Small intestine (tissue), 16 donors: Measurements from ENCODE around the gene PTGES3. TPM values are rescaled to one million over a fixed set of nuclear protein-coding genes. Genes with fewer than 3 reads are reported as not detected.
A peak's percentile ranks its signal among the peaks of the same experiment; 100 is the strongest.
"Not testable (repeated sequence)": the region's sequence is repeated elsewhere in the genome, so short reads cannot be mapped to it uniquely, and the experiment has no call there.

ENCODE experiments used
- DNase-seq, 2 donors: peaks; one replicate each; pipeline versions ENCODE4 v3.0.0 to v3.0.0-alpha.2; 2013
- FAIRE-seq: peaks from 2 replicates; lab custom pipeline; 2012; peaks lifted over from hg19 to GRCh38; lab: Jason Lieb, UNC
- H3K27ac ChIP-seq, 3 donors: one replicate each; pipeline ENCODE4 v1.5.1; 2013; ENCODE audit warnings: low read length in 2 of 3, mild to moderate bottlenecking in 2 of 3, control low read depth in 1 of 3, inconsistent platforms in 1 of 3, low read depth in 1 of 3, moderate library complexity in 1 of 3
- H3K27me3 ChIP-seq, 3 donors: one replicate each; pipeline ENCODE4 v1.6.1; 2013; ENCODE audit warnings: low read length in 3 of 3, inconsistent platforms in 1 of 3; ENCODE audit not compliant: control insufficient read depth in 3 of 3, insufficient read depth in 3 of 3
- H3K36me3 ChIP-seq, 3 donors: one replicate each; pipeline ENCODE4 v1.6.1; 2013; ENCODE audit warnings: low read length in 3 of 3, inconsistent platforms in 1 of 3, low read depth in 1 of 3, mild to moderate bottlenecking in 1 of 3, moderate library complexity in 1 of 3; ENCODE audit not compliant: control insufficient read depth in 3 of 3, insufficient read depth in 2 of 3
- H3K4me1 ChIP-seq, 3 donors: one replicate each; pipeline ENCODE4 v1.6.1; 2013; ENCODE audit warnings: low read length in 2 of 3, inconsistent platforms in 1 of 3, low read depth in 1 of 3, mild to moderate bottlenecking in 1 of 3, moderate library complexity in 1 of 3; ENCODE audit not compliant: control insufficient read depth in 3 of 3, insufficient read depth in 2 of 3
- H3K4me3 ChIP-seq, 3 donors: one replicate each; pipeline ENCODE4 v1.5.1; 2013; ENCODE audit warnings: low read length in 3 of 3, control low read depth in 1 of 3, inconsistent platforms in 1 of 3, low read depth in 1 of 3, mild to moderate bottlenecking in 1 of 3, moderate library complexity in 1 of 3
- H3K9me3 ChIP-seq, 2 donors: one replicate each; pipeline ENCODE4 v1.6.1; 2013; ENCODE audit warnings: low read depth in 1 of 2, low read length in 1 of 2; ENCODE audit not compliant: control insufficient read depth in 2 of 2, insufficient read depth in 1 of 2
- WGBS, 3 donors: extraction: QIAGEN DNeasy Blood & Tissue Kit; methylation state at CpG; one replicate each; pipeline ENCODE4 v1.1.7; 2013; 5-methylcytosine and 5-hydroxymethylcytosine counted together
- long read RNA-seq, 10 donors: transcript quantifications; one replicate each; lab custom pipeline, GENCODE V29; 2026
- polyA plus RNA-seq, 4 donors: library from polyadenylated mRNA; stranded (reverse) in 3 of 4; unstranded in 1 of 4; fragments of 200-250 nt in 3 of 4; fragments of 120-200 nt in 1 of 4; gene quantifications; one replicate each; pipeline versions ENCODE4 v1.2.1 to v1.2.3, GENCODE V29; 2013
- donor health status: healthy with polysubstance abuse.
- donor health status: control.
- donor health status: control.
- donor health status: Bipolar disorder and iron deficiency.
- donor health status: healthy.

PTGES3 gene, protein sequence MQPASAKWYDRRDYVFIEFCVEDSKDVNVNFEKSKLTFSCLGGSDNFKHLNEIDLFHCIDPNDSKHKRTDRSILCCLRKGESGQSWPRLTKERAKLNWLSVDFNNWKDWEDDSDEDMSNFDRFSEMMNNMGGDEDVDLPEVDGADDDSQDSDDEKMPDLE
- 100 to 1,000 TPM; 130 to 235 (median 180) TPM for polyA plus RNA-seq
- long read RNA-seq, donor 1, transcript PTGES3-202 (7 exons, 1,547 nt): minor isoform, 7 of 195 reads
- long read RNA-seq, donor 1, transcript PTGES3-201 (8 exons, 1,920 nt): major isoform, 151 of 195 reads
- long read RNA-seq, donor 1, partial matches to known transcripts: 24 of 195 reads
- long read RNA-seq, donor 1, other reads (novel, unspliced or antisense): 10 of 195 reads
- long read RNA-seq, donor 2, transcript PTGES3-201 (8 exons, 1,920 nt): major isoform, 49 of 57 reads
- long read RNA-seq, donor 2, partial matches to known transcripts: 7 of 57 reads
- long read RNA-seq, donor 2, other reads (novel, unspliced or antisense): 0 of 57 reads
- long read RNA-seq, donor 3, transcript PTGES3-201 (8 exons, 1,920 nt): major isoform, 48 of 78 reads
- long read RNA-seq, donor 3, partial matches to known transcripts: 26 of 78 reads
- long read RNA-seq, donor 3, other reads (novel, unspliced or antisense): 0 of 78 reads
- long read RNA-seq, donor 4, partial matches to known transcripts: 0 of 1 reads
- long read RNA-seq, donor 4, other reads (novel, unspliced or antisense): 0 of 1 reads
- long read RNA-seq, donor 5, partial matches to known transcripts: 5 of 9 reads
- long read RNA-seq, donor 5, other reads (novel, unspliced or antisense): 0 of 9 reads
- long read RNA-seq, donor 6, transcript PTGES3-201 (8 exons, 1,920 nt): major isoform, 71 of 94 reads
- long read RNA-seq, donor 6, partial matches to known transcripts: 20 of 94 reads
- long read RNA-seq, donor 6, other reads (novel, unspliced or antisense): 0 of 94 reads
- long read RNA-seq, donor 7: 0 reads
- long read RNA-seq, donor 8, transcript PTGES3-201 (8 exons, 1,920 nt): major isoform, 8 of 9 reads
- long read RNA-seq, donor 8, partial matches to known transcripts: 0 of 9 reads
- long read RNA-seq, donor 8, other reads (novel, unspliced or antisense): 0 of 9 reads
- long read RNA-seq, donor 9, transcript PTGES3-201 (8 exons, 1,920 nt): major isoform, 17 of 22 reads
- long read RNA-seq, donor 9, partial matches to known transcripts: 5 of 22 reads
- long read RNA-seq, donor 9, other reads (novel, unspliced or antisense): 0 of 22 reads
- long read RNA-seq, donor 10, transcript PTGES3-202 (7 exons, 1,547 nt): minor isoform, 6 of 105 reads
- long read RNA-seq, donor 10, transcript PTGES3-201 (8 exons, 1,920 nt): major isoform, 94 of 105 reads
- long read RNA-seq, donor 10, partial matches to known transcripts: 0 of 105 reads
- long read RNA-seq, donor 10, other reads (novel, unspliced or antisense): 5 of 105 reads

DNA sequence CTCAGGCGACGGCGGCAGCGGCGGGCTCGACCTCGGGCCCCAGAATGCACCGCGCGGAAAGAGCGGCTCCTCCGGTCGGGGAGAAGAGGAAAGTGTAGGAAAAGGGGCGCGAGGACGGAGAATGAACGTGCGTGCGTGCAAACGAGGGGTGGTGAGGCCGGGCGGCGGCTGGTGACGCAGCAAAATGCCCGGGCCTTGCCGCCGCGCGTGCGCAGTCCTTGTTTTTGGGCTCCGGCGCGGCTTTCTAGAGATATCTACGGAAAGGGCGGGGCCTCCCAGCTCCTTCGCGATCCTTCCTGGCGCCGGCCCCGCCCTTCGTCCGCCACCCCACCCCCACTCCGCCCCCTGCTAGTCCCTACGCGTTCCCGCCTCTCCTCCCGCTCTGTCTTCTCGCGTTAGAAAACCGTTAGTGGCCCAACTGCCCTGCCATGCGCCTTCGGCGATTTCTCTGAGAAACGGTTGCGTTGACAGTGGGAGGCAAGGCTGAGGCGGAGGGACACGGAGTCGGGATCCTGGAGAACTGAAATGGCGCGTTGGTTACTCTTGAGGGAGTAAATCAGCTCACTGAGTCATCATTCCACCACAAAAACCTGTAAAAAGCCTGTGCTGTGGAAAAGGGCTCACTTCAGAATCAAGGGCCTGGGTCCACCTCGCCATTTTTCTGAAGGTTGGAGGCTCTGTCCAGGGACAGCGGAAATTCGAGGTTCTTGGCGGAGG, at the start of gene PTGES3:
TSS of gene PTGES3 (minus strand) at position 156 of the 717 bp plus-strand sequence. CDS start 285 bp downstream, outside the sequence.
- Histone ChIP-seq H3K4me3 (peak within 1 kb of the TSS; percentile 85 to 91 (median 91)), H3K36me3 (peaks cover 0 to 13% (median 0%) of the 10 kb centered on the region in 3 donors), H3K4me1 (peaks cover 0 to 4% (median 0%) of the 10 kb centered on the region in 3 donors), H3K9me3 (no peaks in the 10 kb centered on the region), H3K27me3 (no peaks in the 10 kb centered on the region), H3K27ac (peak within 1 kb of the TSS; percentile 96 to 100 (median 98))
- 0 to 1% (median 1%) methylated on average over 53 to 64 of the region's 64 CpGs for WGBS, 3 donors
- DNase-seq (peak; percentile 99), FAIRE-seq (no peak)

DNA sequence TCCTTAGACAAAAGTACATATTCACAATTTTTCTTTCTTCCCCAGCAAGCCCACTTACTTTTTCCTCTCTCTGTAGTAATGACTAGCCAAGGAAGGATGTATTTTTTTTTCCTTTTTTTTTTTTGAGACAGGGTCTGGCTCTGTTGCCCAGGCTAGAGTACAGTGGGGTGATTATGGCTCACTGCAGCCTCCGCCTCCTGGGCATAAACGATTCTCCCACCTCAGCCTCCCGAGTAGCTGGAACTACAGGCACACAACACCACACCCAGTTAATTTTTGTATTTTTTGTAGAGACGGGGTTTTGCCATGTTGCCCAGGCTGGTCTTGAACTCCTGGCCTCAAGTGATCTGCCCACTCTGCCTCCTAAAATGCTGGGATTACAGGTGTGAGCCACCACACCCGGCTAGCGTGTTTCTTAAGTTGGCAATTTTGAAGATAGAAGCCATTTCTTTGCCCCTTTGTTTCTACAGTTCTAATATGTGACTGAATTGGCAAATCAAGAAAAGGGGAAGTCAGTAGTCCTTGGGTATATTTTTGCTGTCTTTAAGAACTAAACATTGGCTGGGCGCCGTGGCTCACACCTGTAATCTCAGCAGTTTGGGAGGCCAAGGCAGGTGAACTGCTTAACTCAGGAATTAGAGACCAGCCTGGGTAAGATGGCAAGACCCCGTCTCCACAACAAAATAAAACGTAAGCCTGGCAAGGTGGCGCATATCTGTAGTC, 40.2 kb upstream of the PTGES3 start:
- FAIRE-seq: no peak
- 96% methylated on average over 11 of the region's 11 CpGs for whole genome bisulfite sequencing, 3 donors
- no peak overlapping the region for H3K4me3 ChIP-seq

DNA sequence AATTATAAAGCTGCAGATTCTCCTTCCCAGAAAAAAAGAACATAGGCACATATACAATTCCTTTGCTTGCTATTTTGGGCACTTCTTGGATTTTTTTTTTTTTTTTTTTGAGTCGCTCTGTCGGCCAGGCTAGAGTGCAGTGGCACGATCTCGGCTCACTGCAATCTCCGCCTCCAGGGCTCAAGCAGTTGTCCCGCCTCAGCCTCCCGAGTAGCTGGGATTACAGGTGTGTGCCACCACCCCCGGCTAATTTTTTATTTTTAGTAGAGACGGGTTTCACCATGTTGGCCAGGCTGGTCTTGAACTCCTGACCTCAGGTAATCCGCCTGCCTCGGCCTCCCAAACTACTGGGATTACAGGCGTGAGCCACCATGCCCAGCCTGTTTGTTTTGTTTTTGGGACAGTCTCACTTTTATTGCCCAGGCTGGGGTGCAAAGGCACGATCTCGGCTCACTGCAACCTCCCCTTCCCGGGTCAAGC, 38.2 kb upstream of the PTGES3 start:
- H3K36me3 ChIP-seq: peaks cover under 1 to 26% (median 1%) of the 10 kb centered on the region in 3 donors
- not testable (repeated sequence) for H3K9me3 ChIP-seq, DNase-seq, H3K27me3 ChIP-seq, H3K4me3 ChIP-seq, FAIRE-seq
- 92 to 95% (median 94%) methylated on average over 15 of the region's 15 CpGs for WGBS, 3 donors
- peaks cover 3 to 17% (median 17%) of the 10 kb centered on the region in 3 donors for H3K4me1 ChIP-seq
- H3K27ac ChIP-seq: peak overlapping the region; percentile 75 to 92 (median 82)

More for the DNA sequence above, 40.2 kb upstream of the PTGES3 start:
- Histone ChIP-seq H3K27me3 (no peaks in the 10 kb centered on the region), H3K9me3 (no peaks in the 10 kb centered on the region), H3K36me3 (peaks cover 1 to 21% (median 3%) of the 10 kb centered on the region in 3 donors), H3K27ac (no peak overlapping the region), H3K4me1 (no peaks in the 10 kb centered on the region)
- no peak for DNase-seq

DNA sequence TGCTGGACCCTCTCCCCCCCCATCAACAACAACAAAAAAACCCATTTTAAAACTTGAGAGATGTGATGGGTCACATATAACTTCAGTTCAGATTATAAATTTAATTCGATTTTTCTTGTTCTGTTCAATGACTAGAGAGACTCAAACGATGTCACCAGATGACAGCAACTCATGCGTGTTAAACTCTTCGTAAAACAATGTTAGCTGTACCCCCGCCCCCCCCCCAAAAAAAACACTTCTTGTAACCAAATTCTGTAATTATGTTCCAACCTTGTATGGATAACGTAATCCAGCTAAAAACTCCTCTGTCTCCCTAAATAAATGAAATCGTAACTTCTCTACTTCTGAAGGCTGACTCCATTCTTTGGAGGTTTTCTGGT, 37.6 kb upstream of the PTGES3 start:
- 31 to 38% (median 32%) methylated on average over 7 of the region's 7 CpGs for WGBS, 3 donors
- H3K9me3 ChIP-seq: no peaks in the 10 kb centered on the region
- peak overlapping the region; percentile 75 to 92 (median 82) for H3K27ac ChIP-seq
- H3K4me1 ChIP-seq: peaks cover 5 to 22% (median 21%) of the 10 kb centered on the region in 3 donors
- FAIRE-seq: no peak
- peak overlapping the region in 2 of 3 donors; percentile 65 to 68 for H3K4me3 ChIP-seq
- H3K27me3 ChIP-seq: no peaks in the 10 kb centered on the region
- peaks cover under 1 to 29% (median 4%) of the 10 kb centered on the region in 3 donors for H3K36me3 ChIP-seq
- no peak for DNase-seq

DNA sequence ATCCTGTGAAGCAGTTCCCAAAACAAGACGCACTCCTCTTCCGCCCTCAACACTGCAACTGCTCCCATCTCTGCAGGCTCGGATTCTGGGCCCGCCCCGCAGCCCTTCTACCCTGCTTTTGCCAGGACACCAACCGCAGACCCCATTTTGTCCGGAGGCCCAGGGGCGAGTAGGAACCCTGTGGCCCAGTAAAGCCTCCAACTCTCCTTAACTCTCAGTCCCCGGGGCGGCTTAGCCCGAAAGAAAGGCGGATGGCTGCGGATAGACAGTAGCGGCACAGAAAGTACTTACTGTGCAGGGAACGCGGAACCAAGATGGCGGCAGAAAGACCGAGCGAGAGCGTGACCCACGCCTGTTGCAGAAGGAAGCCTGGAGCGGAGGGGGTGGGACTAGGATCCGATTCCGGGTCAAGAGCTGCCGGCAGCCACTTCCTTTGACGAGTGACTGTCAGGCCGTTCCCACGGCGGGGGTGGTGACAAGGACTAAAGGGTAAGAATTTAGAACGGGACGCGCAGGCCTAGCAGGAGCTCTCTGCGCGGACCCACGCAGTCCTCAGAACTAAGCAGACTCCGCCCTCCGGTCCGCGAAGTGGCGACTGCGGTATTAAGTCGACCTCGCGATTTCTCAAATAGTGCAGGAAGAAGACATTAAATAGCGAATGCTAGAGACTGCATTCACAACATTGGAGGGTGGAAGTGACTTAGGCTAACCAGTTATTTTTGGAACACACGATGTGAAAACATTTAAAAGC, 37.1 kb upstream of the PTGES3 start, which contains the start of gene NACA:
TSS of gene NACA (minus strand) at position 328 of the 751 bp plus-strand sequence. CDS start 778 bp downstream, outside the sequence.
- 0 to 1% (median 0%) methylated on average over 46 of the region's 46 CpGs for WGBS, 3 donors
- Histone ChIP-seq H3K36me3 (peaks cover 5 to 31% (median 10%) of the 10 kb centered on the region in 3 donors), H3K9me3 (no peaks in the 10 kb centered on the region), H3K4me1 (peaks cover 5 to 28% (median 24%) of the 10 kb centered on the region in 3 donors), H3K27ac (peak within 1 kb of the TSS; percentile 75 to 92 (median 82)), H3K27me3 (no peaks in the 10 kb centered on the region), H3K4me3 (peak within 1 kb of the TSS; percentile 59 to 68 (median 65))
- FAIRE-seq (no peak), DNase-seq (peak; percentile 98 to 99)

DNA sequence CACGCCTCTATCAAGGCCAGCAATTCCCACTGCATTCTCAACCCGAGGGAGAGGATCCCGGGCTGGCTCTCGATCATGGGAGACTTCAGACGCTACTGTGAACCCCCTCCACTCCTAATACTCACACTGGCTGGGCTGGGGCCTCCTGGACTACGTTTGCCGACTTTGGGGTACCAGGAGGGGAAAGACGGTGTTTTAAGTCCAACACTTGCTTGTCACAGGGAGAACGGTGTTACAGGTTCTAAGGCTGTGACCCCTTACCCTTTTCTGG, 36.6 kb upstream of the PTGES3 start:
- Histone ChIP-seq H3K36me3 (peaks cover 7 to 34% (median 13%) of the 10 kb centered on the region in 3 donors), H3K27me3 (no peaks in the 10 kb centered on the region), H3K27ac (peak overlapping the region; percentile 75 to 92 (median 82)), H3K9me3 (no peaks in the 10 kb centered on the region), H3K4me3 (peak overlapping the region; percentile 59 to 68 (median 65)), H3K4me1 (peaks cover 5 to 31% (median 24%) of the 10 kb centered on the region in 3 donors)
- 0 to 1% (median 1%) methylated on average over 9 of the region's 9 CpGs for WGBS, 3 donors
- FAIRE-seq (no peak), DNase-seq (peak in 1 of 2 donors; percentile 42)
